GM12864 (cell line): ENCODE measurements around the gene SMOC2.

ENCODE experiments used
- DNase-seq: peaks from one replicate; pipeline ENCODE4 v3.0.0-alpha.2; 2011; ENCODE audit warnings: low read depth
- H3K4me3 ChIP-seq: 2 replicates; pipeline ENCODE4 v1.5.1; 2011; ENCODE audit warnings: mild to moderate bottlenecking, low read depth, low read length, control low read depth
- CTCF ChIP-seq: IDR thresholded peaks from 2 replicates; pipeline ENCODE4 v1.5.1; 2011; ENCODE audit warnings: low read depth, mild to moderate bottlenecking, moderate library complexity, low read length, control low read depth, inconsistent platforms; ENCODE audit errors: missing control alignments

SMOC2 gene

GRCh38 chr6:168681748-168682147 lies 240.8 kb downstream of the SMOC2 start:
- TF ChIP-seq CTCF, result no peak
- no peak overlapping the region for H3K4me3 ChIP-seq
- DNase-seq, result no peak

- no peak for TF ChIP-seq CTCF
- no peak for DNase-seq
- no peak overlapping the region for H3K4me3 ChIP-seq
Measured at GRCh38 chr6:168683621-168684020, 242.6 kb downstream of the SMOC2 start.

GRCh38 chr6:168684471-168684870 lies 243.5 kb downstream of the SMOC2 start:
- no peak for TF ChIP-seq CTCF

GRCh38 chr6:168684906-168685305 lies 243.9 kb downstream of the SMOC2 start:
- no peak for TF ChIP-seq CTCF
- H3K4me3 ChIP-seq, result no peak overlapping the region
- no peak for DNase-seq

More at GRCh38 chr6:168684471-168684870, 243.5 kb downstream of the SMOC2 start:
- DNase-seq, result no peak
- no peak overlapping the region for H3K4me3 ChIP-seq

- DNase-seq, result no peak
- H3K4me3 ChIP-seq, result no peak overlapping the region
- no peak for TF ChIP-seq CTCF
Measured at GRCh38 chr6:168686029-168686738, 245.2 kb downstream of the SMOC2 start.

GRCh38 chr6:168686831-168687730 lies 246.1 kb downstream of the SMOC2 start:
- H3K4me3 ChIP-seq, result no peak overlapping the region
- DNase-seq, result no peak
- TF ChIP-seq CTCF, result no peak

- no peak overlapping the region for H3K4me3 ChIP-seq
- no peak for DNase-seq
- TF ChIP-seq CTCF, result no peak
Measured at GRCh38 chr6:168690271-168690670, 249.3 kb downstream of the SMOC2 start.
